Right lobe of liver (tissue), 6 donors: ENCODE data around the gene RGS3. TPM values are rescaled to one million over a fixed set of nuclear protein-coding genes. Genes with fewer than 3 reads are reported as not detected.

Source experiments
- ATAC-seq, 4 donors: fragments of 200-7000 bp; cut with Tn5 transposase; one replicate each; pipeline ENCODE4 v1.9.1; 2020; ENCODE audit warnings: mild to moderate bottlenecking in 4 of 4, moderate library complexity in 4 of 4
- DNase-seq, 3 donors: peaks; one replicate each; pipeline ENCODE4 v3.0.0-alpha.2; 2020
- H3K27ac ChIP-seq, 3 donors: fragments of 200-600 bp; one replicate each; pipeline ENCODE4 v1.8.0; 2022
- H3K27me3 ChIP-seq, 2 donors: fragments of 200-600 bp; one replicate each; pipeline ENCODE4 v1.8.0; 2022
- H3K36me3 ChIP-seq, 4 donors: fragments of 200-600 bp; sonication (generic) in 1 of 4; one replicate each; pipeline versions ENCODE4 v1.5.1 to v1.8.0; 2017 to 2022; ENCODE audit warnings: control low read depth in 1 of 4
- H3K4me1 ChIP-seq, 4 donors: fragments of 200-600 bp; sonication (generic) in 1 of 4; one replicate each; pipeline versions ENCODE4 v1.5.1 to v1.8.0; 2017 to 2022; ENCODE audit warnings: control low read depth in 1 of 4
- H3K4me3 ChIP-seq, 3 donors: fragments of 200-600 bp; one replicate each; pipeline ENCODE4 v1.8.0; 2022
- H3K9me3 ChIP-seq, 4 donors: fragments of 200-600 bp; sonication (generic) in 1 of 4; one replicate each; pipeline versions ENCODE4 v1.5.1 to v1.8.0; 2017 to 2022; ENCODE audit warnings: control low read depth in 1 of 4
- POLR2A ChIP-seq: fragments of 450-650 bp; IDR thresholded peaks from one replicate; pipeline ENCODE4 v1.6.1; 2017; ENCODE audit warnings: antibody characterized with exemption, mild to moderate bottlenecking
- WGBS: methylation state at CpG from one replicate; pipeline ENCODE4 v1.1.6; 2018; ENCODE audit warnings: low coverage, low lambda C conversion rate; ENCODE audit not compliant: insufficient coverage; ENCODE audit errors: missing lambda C conversion rate; 5-methylcytosine and 5-hydroxymethylcytosine counted together
- intact Hi-C, 2 donors: fragments of 100-400 bp; cut with DNase I; formaldehyde crosslinking; loops; one replicate each; pipeline versions ENCODE4 v1.11.2 to v1.14.1; 2022
- total RNA-seq, 6 experiments: library from RNA; depleted of rRNA in 2 of 6; stranded (reverse); fragments of >200 nt in 2 of 6; fragmentation: NEBNext Ultra II Directional in 3 of 6; extraction: Animal tissue kit (Norgen Biotek cat#: 25700) in 3 of 6; gene quantifications; one replicate each; pipeline versions ENCODE4 v1.1.0 to v1.2.4, GENCODE V29; 2016 to 2023
- TF ChIP-seq, protein P1 (sequence below), 4 donors: fragments of 200-600 bp in 3 of 4; fragments of 450-650 bp in 1 of 4; IDR thresholded peaks; one replicate each; pipeline versions ENCODE4 v1.5.1 to v1.8.0; 2016 to 2022; ENCODE audit warnings: antibody characterized with exemption in 4 of 4, mild to moderate bottlenecking in 2 of 4
- donor health status: DM: no; HTN: yes; CAD: no.
- donor health status: DM: no; HTN: no; CAD: no.
- donor health status: DM: no; HTN: no; CAD: no.
- donor health status: DM: no; HTN: yes; CAD: no.
- donor health status: DM: no; HTN: yes; CAD: no.

Gene RGS3
- total RNA-seq, 6 experiments from 2014 or later = 19.0 to 60.3 (median 31.0) TPM

DNA sequence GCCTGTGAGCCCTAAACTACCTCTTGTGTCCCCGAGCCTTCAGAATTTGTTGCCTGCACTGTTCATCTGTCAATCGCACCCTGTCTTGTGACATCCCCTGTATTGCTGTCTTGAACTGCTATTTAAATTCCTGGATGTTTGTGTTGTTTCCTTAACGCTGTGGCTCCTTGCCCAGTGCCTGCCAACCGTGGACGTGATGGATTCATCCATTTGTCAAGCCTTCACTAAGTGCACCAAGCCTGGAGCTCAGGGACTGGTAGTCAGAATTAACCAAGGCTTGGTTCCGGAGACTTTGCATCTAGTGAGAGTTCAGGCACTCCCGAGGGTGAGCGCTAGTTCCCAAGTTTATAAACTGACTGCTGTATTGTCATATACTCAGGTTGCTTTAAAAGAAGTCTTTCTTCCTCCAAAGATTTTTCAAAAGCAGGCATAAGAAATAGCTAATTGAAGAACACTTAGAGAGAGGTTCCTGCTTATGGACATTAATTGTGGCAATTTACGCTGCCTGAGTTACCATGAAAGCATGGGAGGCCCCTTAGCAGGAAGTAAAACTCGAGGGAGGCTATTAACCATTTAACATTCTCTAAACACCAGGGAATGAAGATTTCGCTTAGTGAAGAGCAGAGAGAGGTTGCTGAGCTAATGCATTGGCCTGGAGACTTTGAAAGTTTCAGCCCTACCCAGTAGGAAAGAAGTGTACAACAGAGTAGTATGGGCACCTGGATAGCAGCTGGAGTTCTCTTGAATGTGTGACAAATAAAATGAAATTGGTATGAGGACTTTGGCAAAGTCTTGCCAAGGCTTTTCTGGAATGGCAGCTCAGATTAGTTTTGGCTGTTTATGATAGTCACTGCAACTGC lies 29.0 kb downstream of the RGS3 start:
- Histone ChIP-seq H3K36me3 (no peaks in the 10 kb centered on the region), H3K4me3 (no peak overlapping the region), H3K4me1 (no peaks in the 10 kb centered on the region), H3K9me3 (no peaks in the 10 kb centered on the region), H3K27ac (no peak overlapping the region), H3K27me3 (no peaks in the 10 kb centered on the region)
- ATAC-seq (peak in 3 of 4 donors; percentile 14 to 44 (median 17)), DNase-seq (no peak)
- 60% methylated on average over 11 of the region's 11 CpGs for WGBS
- intact Hi-C loops = no loop called here
- TF ChIP-seq POLR2A = no peak
- TF ChIP-seq, protein P1, sequence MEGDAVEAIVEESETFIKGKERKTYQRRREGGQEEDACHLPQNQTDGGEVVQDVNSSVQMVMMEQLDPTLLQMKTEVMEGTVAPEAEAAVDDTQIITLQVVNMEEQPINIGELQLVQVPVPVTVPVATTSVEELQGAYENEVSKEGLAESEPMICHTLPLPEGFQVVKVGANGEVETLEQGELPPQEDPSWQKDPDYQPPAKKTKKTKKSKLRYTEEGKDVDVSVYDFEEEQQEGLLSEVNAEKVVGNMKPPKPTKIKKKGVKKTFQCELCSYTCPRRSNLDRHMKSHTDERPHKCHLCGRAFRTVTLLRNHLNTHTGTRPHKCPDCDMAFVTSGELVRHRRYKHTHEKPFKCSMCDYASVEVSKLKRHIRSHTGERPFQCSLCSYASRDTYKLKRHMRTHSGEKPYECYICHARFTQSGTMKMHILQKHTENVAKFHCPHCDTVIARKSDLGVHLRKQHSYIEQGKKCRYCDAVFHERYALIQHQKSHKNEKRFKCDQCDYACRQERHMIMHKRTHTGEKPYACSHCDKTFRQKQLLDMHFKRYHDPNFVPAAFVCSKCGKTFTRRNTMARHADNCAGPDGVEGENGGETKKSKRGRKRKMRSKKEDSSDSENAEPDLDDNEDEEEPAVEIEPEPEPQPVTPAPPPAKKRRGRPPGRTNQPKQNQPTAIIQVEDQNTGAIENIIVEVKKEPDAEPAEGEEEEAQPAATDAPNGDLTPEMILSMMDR (IDR thresholded peaks at IDR 0.05) = no peak

DNA sequence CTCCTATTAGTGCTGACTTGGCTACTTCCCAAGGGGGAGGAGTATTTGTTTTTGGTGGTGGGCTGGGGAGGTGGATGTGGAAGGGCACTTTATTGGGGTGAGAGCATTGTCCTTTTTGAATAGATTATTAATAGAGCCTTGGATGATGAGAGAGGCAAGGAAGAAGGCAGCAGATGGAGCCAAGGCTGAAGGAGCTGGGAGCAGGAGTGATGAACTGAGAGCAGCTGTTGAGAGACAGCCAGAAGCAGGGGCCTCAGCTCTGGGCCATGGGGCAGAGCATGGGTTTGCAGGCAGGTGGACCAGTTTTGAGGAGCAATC lies 29.6 kb downstream of the RGS3 start:
- ATAC-seq = peak in 1 of 4 donors; percentile 7
- Histone ChIP-seq H3K4me3 (no peak overlapping the region), H3K27ac (no peak overlapping the region), H3K27me3 (no peaks in the 10 kb centered on the region), H3K9me3 (no peaks in the 10 kb centered on the region), H3K4me1 (no peaks in the 10 kb centered on the region), H3K36me3 (no peaks in the 10 kb centered on the region)
- DNase-seq = no peak
- intact Hi-C loops = no loop called here
- TF ChIP-seq POLR2A = no peak
- TF ChIP-seq, protein P1 (IDR thresholded peaks at IDR 0.05) = no peak

DNA sequence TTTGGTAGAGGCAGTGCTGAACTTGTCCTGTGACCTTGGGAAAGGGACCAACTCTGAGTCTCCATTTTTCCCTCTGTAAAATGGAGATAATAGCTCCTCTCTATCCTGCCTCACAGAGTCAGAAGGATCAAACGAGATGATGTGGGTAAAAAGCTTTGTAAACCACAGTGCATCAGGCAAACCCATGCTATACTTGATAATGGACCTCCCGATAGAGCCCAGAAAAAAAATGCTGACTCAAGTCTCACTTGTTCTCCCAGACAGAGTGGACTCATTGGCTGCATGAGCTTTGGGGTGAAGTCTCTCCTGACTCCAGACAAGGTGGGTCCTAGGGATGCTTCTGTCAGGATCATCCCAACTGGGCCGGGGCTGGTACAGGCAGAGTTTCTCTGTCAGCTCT lies 32.0 kb downstream of the RGS3 start:
- H3K4me1 ChIP-seq = no peaks in the 10 kb centered on the region
- no peaks in the 10 kb centered on the region for H3K9me3 ChIP-seq
- no peaks in the 10 kb centered on the region for H3K36me3 ChIP-seq
- H3K4me3 ChIP-seq = no peak overlapping the region
- DNase-seq (no peak), ATAC-seq (no peak)
- no peak overlapping the region for H3K27ac ChIP-seq
- WGBS = 90% methylated on average over 2 of the region's 3 CpGs
- intact Hi-C loops = no loop called here
- no peaks in the 10 kb centered on the region for H3K27me3 ChIP-seq
- TF ChIP-seq POLR2A = no peak
- TF ChIP-seq, protein P1 (IDR thresholded peaks at IDR 0.05) = no peak

DNA sequence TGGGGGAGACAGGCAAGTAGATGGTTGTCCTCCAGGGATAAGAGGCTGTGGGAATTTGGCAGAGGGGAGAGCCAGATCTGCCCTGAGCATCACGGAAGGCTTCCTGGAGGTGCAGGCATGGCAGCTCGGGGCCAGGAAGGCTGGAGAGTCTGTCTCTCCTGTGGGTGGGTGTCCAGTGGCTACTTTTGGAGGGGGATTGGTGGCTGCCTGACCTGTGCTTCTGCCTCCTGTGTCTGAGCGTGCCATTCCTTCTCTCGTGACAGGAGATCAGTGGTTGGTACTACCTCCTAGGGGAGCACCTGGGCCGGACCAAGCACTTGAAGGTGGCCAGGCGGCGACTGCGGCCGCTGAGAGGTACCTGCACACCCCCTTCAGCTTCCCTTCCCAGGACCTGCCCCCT lies 33.5 kb downstream of the RGS3 start:
- no CpG with 5 or more reads among the region's 9 CpGs for WGBS
- H3K9me3 ChIP-seq = no peaks in the 10 kb centered on the region
- no peak overlapping the region for H3K4me3 ChIP-seq
- TF ChIP-seq POLR2A = no peak
- TF ChIP-seq, protein P1 (IDR thresholded peaks at IDR 0.05) = no peak
- no peak overlapping the region for H3K27ac ChIP-seq
- H3K4me1 ChIP-seq = no peaks in the 10 kb centered on the region
- intact Hi-C loops = no loop called here
- no peaks in the 10 kb centered on the region for H3K36me3 ChIP-seq
- no peaks in the 10 kb centered on the region for H3K27me3 ChIP-seq
- no peak for DNase-seq
- ATAC-seq = no peak
